Breast epithelium (tissue), 4 donors: ENCODE measurements around the gene FABP1. TPM values are rescaled to one million over a fixed set of nuclear protein-coding genes. Genes with fewer than 3 reads are reported as not detected.

Source experiments
- DNase-seq, 2 donors: peaks; one replicate each; pipeline ENCODE4 v3.0.0-alpha.2; 2019; ENCODE audit warnings: low spot score in 2 of 2
- H3K27ac ChIP-seq, 2 donors: fragments of 200-600 bp; sonication (generic) in 1 of 2; one replicate each; pipeline ENCODE4 v1.5.1; 2016 to 2019; ENCODE audit warnings: mild to moderate bottlenecking in 1 of 2
- H3K27me3 ChIP-seq, 2 donors: fragments of 200-600 bp; sonication (generic) in 1 of 2; one replicate each; pipeline versions ENCODE4 v1.5.1 to v1.6.0; 2017 to 2019; ENCODE audit warnings: control low read depth in 1 of 2, mild to moderate bottlenecking in 1 of 2
- H3K36me3 ChIP-seq: fragments of 200-600 bp; one replicate; pipeline ENCODE4 v1.5.1; 2019
- H3K4me1 ChIP-seq, 2 donors: fragments of 200-600 bp; sonication (generic); one replicate each; pipeline ENCODE4 v1.5.1; 2016 to 2019; ENCODE audit warnings: control low read depth in 1 of 2
- H3K4me3 ChIP-seq, 3 donors: fragments of 200-600 bp; sonication (generic); 1 replicate in 2 of 3; 2 replicates in 1 of 3; pipeline ENCODE4 v1.5.1; 2016 to 2019; ENCODE audit warnings: mild to moderate bottlenecking in 3 of 3, moderate library complexity in 2 of 3
- H3K9me3 ChIP-seq, 2 donors: fragments of 200-600 bp; sonication (generic) in 1 of 2; one replicate each; pipeline ENCODE4 v1.5.1; 2016 to 2019; ENCODE audit warnings: control low read depth in 1 of 2
- CTCF ChIP-seq, 3 donors: fragments of 450-650 bp; IDR thresholded peaks; one replicate each; pipeline ENCODE4 v1.5.1; 2016 to 2017; ENCODE audit warnings: antibody characterized with exemption in 3 of 3, mild to moderate bottlenecking in 3 of 3, moderate library complexity in 3 of 3
- POLR2A ChIP-seq: fragments of 450-650 bp; IDR thresholded peaks from one replicate; pipeline ENCODE4 v1.6.1; 2016; ENCODE audit warnings: antibody characterized with exemption, mild to moderate bottlenecking, moderate library complexity
- POLR2AphosphoS5 ChIP-seq, 3 donors: sonication (generic); formaldehyde crosslinking; IDR thresholded peaks; one replicate each; pipeline ENCODE4 v1.6.1; 2017; ENCODE audit warnings: antibody characterized with exemption in 3 of 3
- intact Hi-C: fragments of 100-400 bp; cut with DNase I; formaldehyde crosslinking; loops from one replicate; pipeline ENCODE4 v1.15.1; 2023; ENCODE audit warnings: low total_unique reads
- total RNA-seq, 3 donors: library from RNA; depleted of rRNA; stranded (reverse); fragments of >200 nt; gene quantifications; one replicate each; pipeline ENCODE4 v1.1.0, GENCODE V29; 2016

Gene FABP1
- total RNA-seq, 3 donors from 2014 or later = 20.0 TPM; not detected in 2

GRCh38 chr2:88088999-88089398 lies 38.9 kb downstream of the FABP1 start:
- Histone ChIP-seq H3K27ac (no peak overlapping the region), H3K36me3 (no peaks in the 10 kb centered on the region), H3K4me3 (no peak overlapping the region), H3K9me3 (no peaks in the 10 kb centered on the region), H3K4me1 (no peaks in the 10 kb centered on the region), H3K27me3 (no peaks in the 10 kb centered on the region)
- DNase-seq = no peak
- intact Hi-C loops = no loop called here
- TF ChIP-seq POLR2A = no peak
- TF ChIP-seq CTCF (IDR thresholded peaks at IDR 0.05) = no peak
- TF ChIP-seq POLR2AphosphoS5 (IDR thresholded peaks at IDR 0.05) = no peak

DNA sequence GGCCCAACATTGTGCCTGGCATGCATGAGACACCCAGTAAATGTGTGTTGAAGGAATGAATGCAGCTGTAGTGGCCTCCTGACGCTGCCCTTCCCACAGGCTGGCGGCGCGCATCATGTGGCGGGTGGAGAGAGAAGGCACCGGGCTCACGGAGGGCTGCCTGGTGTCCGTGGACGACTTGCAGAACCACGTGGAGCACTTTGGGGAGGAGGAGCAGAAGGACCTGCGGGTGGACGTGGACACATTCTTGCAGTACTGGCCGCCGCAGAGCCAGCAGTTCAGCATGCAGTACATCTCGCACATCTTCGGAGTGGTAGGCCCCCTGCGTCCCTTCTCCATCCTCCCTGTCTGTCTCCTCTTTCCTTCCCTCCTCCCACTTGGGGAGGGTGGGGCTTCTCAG lies 40.1 kb downstream of the FABP1 start:
- Histone ChIP-seq H3K4me1 (no peaks in the 10 kb centered on the region), H3K36me3 (no peaks in the 10 kb centered on the region), H3K9me3 (no peaks in the 10 kb centered on the region), H3K27ac (no peak overlapping the region), H3K27me3 (no peaks in the 10 kb centered on the region), H3K4me3 (no peak overlapping the region)
- TF ChIP-seq CTCF (IDR thresholded peaks at IDR 0.05) = no peak
- TF ChIP-seq POLR2AphosphoS5 (IDR thresholded peaks at IDR 0.05) = no peak
- no peak for TF ChIP-seq POLR2A
- DNase-seq = no peak
- intact Hi-C loops = no loop called here

- Histone ChIP-seq H3K4me3 (no peak overlapping the region), H3K27me3 (no peaks in the 10 kb centered on the region), H3K4me1 (peaks cover 4 to 5% of the 10 kb centered on the region in 2 donors), H3K27ac (no peak overlapping the region), H3K9me3 (no peaks in the 10 kb centered on the region), H3K36me3 (no peaks in the 10 kb centered on the region)
- DNase-seq = no peak
- TF ChIP-seq POLR2AphosphoS5 (IDR thresholded peaks at IDR 0.05) (no peak), CTCF (IDR thresholded peaks at IDR 0.05) (no peak), POLR2A (no peak)
- intact Hi-C loops = no loop called here
Observed at GRCh38 chr2:88087073-88087472, 40.8 kb downstream of the FABP1 start.

GRCh38 chr2:88086401-88086800 lies 41.5 kb downstream of the FABP1 start:
- intact Hi-C loops = no loop called here
- Histone ChIP-seq H3K9me3 (no peaks in the 10 kb centered on the region), H3K4me1 (peaks cover 4 to 10% of the 10 kb centered on the region in 2 donors), H3K27ac (no peak overlapping the region), H3K4me3 (no peak overlapping the region), H3K27me3 (no peaks in the 10 kb centered on the region), H3K36me3 (no peaks in the 10 kb centered on the region)
- no peak for DNase-seq
- TF ChIP-seq POLR2AphosphoS5 (IDR thresholded peaks at IDR 0.05) (no peak), CTCF (IDR thresholded peaks at IDR 0.05) (no peak), POLR2A (no peak)

DNA sequence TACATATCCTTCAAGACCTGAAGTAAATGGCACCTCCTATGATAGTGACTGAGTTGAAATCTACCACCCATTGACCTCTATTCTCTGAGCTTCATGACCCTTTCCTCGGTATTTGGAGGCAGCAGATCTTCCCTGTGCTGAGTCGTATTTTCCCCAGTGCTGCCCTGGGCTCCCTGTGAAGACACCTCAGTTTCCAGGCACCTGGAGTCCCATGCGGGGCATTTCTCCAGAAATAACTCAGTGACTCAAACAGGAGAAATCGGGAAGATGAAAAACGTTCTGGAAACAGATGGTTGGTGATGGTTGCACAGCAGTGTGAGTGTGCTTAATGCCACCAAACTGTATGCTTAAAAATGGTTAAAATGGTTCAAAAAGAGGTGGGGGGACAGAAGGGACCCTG lies 42.3 kb downstream of the FABP1 start:
- Histone ChIP-seq H3K4me1 (peaks cover 4 to 10% of the 10 kb centered on the region in 2 donors), H3K36me3 (no peaks in the 10 kb centered on the region), H3K27ac (no peak overlapping the region), H3K4me3 (no peak overlapping the region), H3K9me3 (no peaks in the 10 kb centered on the region), H3K27me3 (no peaks in the 10 kb centered on the region)
- intact Hi-C loops = no loop called here
- DNase-seq = no peak
- TF ChIP-seq POLR2A (no peak), CTCF (IDR thresholded peaks at IDR 0.05) (no peak), POLR2AphosphoS5 (IDR thresholded peaks at IDR 0.05) (no peak)
